ENCODE data around the gene SLC2A3.
A peak's percentile ranks its signal among the peaks of the same experiment; 100 is the strongest.
"Not testable (repeated sequence)": the region's sequence is repeated elsewhere in the genome, so short reads cannot be mapped to it uniquely, and the experiment has no call there.

Gene SLC2A3

DNA sequence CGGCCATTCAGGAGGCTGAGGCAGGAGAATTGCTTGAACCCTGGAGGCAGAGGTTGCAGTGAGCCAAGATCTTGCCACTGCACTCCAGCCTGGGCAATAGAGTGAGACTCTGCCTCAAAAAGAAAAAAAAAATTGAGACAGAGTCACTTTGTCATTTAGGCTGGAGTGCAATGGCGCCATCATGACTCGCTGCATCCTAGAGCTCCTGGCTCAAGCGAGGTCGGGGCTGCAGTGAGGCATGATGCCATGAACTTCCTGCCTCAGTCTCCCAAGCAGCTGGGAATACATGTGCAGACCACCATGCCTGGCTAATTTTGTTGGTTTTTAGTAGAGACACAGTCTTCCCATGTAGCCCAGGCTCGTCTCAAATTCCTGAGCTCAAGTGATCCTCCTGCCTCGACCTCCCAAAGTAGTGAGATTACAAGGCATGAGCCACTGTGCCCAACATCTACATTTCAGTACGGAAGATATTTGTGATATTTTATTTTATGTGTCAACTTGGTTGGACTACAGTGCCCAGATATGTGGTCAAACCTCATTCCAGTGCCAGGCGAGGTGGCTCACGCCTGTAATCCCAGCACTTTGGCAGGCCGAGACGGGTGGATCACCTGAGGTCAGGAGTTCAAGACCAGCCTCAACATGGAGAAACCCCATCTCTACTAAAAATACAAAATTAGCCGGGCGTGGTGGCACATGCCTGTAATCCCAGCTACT, 14.4 kb upstream of the SLC2A3 start:
- DNase-seq, result not testable (repeated sequence)

DNA sequence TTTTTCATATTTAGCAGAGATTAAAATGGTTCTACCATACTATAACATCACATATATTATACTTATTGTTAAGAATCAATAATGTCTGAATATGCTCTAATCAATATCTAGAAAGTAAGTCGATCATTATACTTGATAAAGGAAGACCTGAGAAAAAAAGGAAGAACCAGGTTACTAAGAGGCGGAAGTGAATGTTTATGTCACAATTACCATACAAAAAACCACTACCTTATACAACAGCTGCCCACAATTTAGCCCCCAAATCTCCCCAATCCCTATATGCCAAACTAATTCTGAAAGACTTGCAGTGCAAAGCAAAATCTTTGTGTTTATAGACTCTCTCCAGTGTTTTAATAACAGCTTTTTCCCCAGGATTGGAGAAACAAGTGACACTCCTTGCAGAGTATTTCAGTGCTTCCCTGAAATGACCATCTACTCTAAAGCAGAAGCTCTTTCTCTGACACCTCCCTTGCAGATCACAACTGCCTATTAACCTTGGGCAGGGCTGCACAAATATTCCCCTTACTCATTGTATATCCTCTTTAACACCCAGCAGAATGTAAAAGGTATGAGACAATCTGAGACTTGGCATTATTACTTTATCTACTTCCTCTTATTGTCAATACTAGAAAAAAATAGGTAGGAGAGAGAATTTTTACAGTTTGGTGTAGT, 12.7 kb upstream of the SLC2A3 start:
- no peak for DNase-seq

GRCh38 chr12:7947011-7947410, 11.0 kb upstream of the SLC2A3 start:
- DNase-seq, result no peak

GRCh38 chr12:7944760-7945159, 8.8 kb upstream of the SLC2A3 start:
- not testable (repeated sequence) for DNase-seq

- DNase-seq, result no peak
Measured at GRCh38 chr12:7940906-7941305, 4.9 kb upstream of the SLC2A3 start.

DNA sequence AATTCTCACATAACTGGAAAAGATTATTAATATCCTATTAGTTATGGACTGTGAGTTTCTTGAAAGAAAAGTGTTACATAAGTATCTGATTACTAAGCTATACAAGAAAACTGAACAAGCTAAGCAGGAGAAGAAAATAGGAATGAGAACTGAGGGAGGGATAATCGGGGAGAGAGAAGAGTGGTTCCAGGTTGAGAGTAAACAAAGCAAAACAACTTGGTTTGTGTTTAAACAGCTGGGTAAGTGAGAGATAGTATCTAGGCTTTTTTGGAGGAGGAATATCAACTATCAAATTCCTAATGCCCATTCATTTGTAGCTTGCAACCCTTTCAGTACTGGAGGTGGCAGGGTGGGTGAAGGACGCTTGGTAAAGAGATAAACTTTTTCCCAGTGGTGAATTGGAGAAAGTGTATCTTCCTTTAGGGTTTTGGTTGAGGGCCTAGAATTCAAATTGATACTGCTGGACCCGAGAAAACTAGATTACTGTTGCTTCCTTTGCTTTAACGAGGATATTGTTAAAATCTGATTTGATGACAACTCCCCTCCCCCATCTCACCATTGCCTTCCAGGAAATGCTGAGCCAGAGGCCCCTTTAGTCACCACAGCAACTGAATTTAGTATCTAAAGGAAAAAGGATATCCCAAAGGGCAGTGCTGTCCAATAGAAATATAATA, 2.0 kb upstream of the SLC2A3 start:
- DNase-seq, result peak; percentile 18

DNA sequence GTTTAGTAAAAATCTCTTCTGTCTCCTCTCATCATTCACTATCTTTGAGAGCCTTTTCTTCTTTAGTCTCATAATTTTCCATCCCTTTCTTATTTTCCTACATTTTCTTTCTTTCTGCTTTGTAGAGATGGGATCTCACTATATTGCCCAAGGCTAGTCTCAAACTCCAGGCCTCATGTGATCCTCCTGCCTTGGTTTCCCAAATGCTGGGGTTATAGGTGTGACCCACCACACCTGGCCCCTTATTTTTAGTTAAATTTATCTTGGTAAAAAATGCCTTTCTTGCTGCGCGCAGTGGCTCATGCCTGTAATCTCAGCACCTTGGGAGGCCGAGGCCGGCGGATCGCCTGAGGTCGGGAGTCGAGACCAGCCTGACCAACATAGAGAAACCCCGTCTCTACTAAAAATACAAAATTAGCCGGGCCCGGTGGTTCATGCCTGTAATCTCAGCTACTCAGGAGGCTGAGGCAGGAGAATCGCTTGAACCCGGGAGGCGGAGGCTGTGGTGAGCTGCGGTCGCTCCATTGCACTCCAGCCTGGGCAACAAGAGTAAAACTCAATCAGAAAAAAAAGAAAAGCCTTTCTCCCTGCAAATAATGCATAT, 996 bp downstream of the SLC2A3 start:
- DNase-seq, result no peak

GRCh38 chr12:7934091-7934888, 1.7 kb downstream of the SLC2A3 start:
- no peak for DNase-seq

DNA sequence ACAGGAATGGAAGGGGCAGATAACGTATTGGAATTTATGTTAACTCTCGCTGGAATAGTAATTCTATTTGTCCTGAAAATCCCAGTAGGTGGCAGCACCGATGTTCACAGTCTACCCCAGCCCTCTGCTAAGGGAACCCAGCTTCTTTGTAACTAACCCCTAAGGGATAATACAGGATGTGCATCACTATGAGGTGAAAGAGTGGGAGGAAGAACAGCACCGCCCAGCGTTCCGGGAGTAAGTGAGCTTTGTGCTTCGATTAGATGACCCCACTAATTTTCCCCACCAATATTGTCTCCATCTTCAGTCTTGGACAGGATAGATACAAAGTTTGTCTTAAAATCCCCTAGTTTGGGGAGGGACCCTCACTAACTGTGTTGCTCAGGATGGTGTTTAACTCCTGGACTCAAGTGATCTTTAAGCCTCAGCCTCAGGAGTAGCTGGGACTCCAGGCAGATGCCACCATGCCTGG, 2.7 kb downstream of the SLC2A3 start:
- DNase-seq, result peak; percentile 61

- DNase-seq, result not testable (repeated sequence)
Measured at GRCh38 chr12:7932599-7933240, 3.3 kb downstream of the SLC2A3 start.

GRCh38 chr12:7929083-7929792, 6.7 kb downstream of the SLC2A3 start:
- DNase-seq, result peak; percentile 18

DNA sequence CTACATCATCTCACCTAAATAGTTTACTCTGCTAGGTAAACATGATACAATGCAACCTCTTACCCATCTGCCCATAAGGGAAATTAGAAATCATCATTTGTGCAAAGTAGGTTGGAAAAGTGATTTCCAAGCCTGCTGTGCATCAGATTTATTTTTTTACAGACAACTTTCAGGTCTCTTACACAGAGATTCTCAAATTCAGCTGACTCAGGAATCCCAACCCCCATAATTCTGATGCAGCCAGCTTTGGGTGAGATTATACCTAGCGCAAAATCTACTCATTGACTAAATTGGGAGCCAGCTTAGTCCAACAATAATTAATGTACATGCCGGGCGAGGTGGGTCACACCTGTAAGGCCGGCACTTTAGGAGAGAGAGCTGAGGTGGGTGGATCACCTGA, 8.5 kb downstream of the SLC2A3 start:
- DNase-seq, result no peak

DNA sequence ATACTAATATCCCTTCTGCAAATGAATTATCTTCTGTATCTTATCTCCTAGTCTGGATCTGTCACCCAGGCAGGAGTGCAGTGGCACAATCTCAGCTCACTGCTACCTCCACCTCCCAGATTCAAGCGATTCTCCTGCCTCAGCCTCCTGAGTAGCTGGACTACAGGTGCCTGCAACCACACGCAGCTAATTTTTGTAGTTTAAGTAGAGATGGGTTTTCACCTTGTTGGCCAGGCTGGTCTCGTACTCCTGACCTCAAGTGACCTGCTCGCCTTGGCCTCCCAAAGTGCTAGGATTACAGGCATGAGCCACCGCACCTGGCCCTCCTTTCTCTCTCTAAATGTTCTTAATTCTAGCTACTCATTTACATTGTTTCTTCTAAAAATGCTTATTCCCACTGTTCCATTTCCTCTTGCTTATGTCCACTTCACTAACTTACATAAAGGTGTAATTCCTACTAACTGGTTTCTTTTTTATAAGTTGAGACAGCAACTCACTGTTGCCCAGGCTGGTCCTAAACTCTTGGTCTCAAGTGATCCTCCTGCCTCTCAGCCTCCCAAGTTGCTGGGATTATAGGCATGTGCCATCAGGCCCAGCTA, 9.8 kb downstream of the SLC2A3 start:
- DNase-seq, result not testable (repeated sequence)

DNA sequence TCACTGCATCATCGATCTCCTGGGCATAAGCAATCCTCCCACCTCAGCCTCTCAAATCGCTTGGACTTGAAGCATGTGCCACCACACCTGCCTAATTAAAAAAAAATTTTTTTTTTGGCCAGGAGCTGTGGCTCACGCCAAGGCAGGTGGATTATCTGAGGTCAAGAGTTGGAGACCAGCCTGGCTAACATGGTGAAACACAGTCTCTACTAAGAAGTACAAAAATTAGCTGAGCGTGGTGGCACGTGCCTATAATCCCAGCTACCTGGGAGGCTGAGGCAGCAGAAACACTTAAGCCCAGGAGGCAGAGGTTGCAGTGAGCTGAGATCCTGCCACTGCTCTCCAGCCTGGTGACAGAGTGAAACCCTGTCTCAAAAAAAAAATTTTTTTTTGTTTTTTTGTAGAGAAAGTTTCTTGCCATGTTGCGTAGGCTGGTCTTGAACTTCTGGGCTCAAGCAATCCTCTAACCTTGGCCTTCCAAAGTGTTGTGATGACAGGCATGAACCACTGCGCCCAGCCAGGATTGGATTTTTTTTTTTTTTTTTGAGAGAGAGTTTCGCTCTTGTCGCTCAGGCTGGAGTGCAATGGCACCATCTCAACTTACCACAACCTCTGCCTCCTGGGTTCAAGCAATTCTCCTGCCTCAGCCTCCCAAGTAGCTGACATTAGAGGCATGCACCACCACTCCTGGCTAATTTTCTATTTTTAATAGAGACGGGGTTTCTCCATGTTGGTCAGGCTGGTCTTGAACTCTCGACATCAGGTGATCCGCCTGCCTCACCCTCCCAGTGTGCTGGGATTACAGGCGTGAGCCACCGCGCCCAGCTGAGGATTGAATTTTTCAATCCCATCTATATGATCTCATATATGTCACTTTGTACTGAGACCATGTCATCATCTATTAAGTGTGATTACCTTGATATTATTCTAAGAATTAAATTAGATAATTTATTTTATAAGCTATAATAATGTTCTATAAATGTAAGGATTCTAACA, 12.4 kb downstream of the SLC2A3 start:
- DNase-seq, result no peak

GRCh38 chr12:7921181-7921580, 14.8 kb downstream of the SLC2A3 start:
- DNase-seq, result not testable (repeated sequence)

- DNase-seq, result not testable (repeated sequence)
Measured at GRCh38 chr12:7918268-7918590, 17.8 kb downstream of the SLC2A3 start.

- no peak for DNase-seq
Measured at GRCh38 chr12:7917392-7918267, 18.4 kb downstream of the SLC2A3 start.

DNA sequence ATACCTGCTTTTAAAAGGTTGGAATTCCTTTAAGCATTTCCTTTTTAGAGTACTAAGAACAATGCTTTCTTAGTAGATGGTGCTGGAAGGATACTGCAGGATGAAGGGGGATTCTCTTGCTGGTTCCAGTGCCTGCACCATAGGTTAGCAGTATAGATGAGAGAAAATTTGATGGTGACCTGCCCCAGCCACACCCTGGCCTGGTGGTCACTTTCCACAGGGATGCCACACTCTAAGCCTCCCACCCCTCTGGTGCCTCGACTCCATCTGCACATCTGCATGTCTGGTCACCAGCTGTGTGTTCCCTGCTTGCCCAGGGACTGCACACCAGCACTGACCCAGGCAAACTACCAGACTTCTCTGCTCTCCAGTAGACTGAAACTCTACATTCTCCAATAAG, 19.1 kb downstream of the SLC2A3 start:
- no peak for DNase-seq
